Neural cell (in vitro differentiated cells): ENCODE results near the gene PNRC2. TPM values are rescaled to one million over a fixed set of nuclear protein-coding genes. Genes with fewer than 3 reads are reported as not detected.

ENCODE experiments used
- H2AFZ ChIP-seq: fragments of 200-600, 300-800 bp; sonication (generic), shearing (Covaris generic); 2 replicates; pipeline ENCODE4 v1.6.0; 2014; ENCODE audit warnings: low read depth, mild to moderate bottlenecking, antibody characterized with exemption, low read length, moderate library complexity
- H3F3A ChIP-seq: fragments of 200-600 bp; shearing (Covaris generic); 2 replicates; pipeline ENCODE4 v1.6.1; 2016; ENCODE audit warnings: mild to moderate bottlenecking, moderate library complexity, mixed read lengths, antibody characterized with exemption, low read length; ENCODE audit not compliant: insufficient read depth, poor library complexity, severe bottlenecking
- H3K27ac ChIP-seq: fragments of 200-600, 300-800 bp; sonication (generic), shearing (Covaris generic); 2 replicates; pipeline ENCODE4 v1.5.1; 2014; ENCODE audit warnings: mild to moderate bottlenecking, low read length, moderate library complexity
- H3K27me3 ChIP-seq: fragments of 300-800, 200-600 bp; sonication (generic), shearing (Covaris generic); 2 replicates; pipeline ENCODE4 v1.6.0; 2014; ENCODE audit warnings: mild to moderate bottlenecking, low read depth, low read length, moderate library complexity; ENCODE audit not compliant: insufficient read depth
- H3K36me3 ChIP-seq: fragments of 300-800, 200-600 bp; sonication (generic), shearing (Covaris generic); 2 replicates; pipeline ENCODE4 v1.5.1; 2014; ENCODE audit warnings: mild to moderate bottlenecking, antibody characterized with exemption, low read length, moderate library complexity; ENCODE audit not compliant: insufficient read depth
- H3K4me2 ChIP-seq: fragments of 300-800, 200-600 bp; sonication (generic), shearing (Covaris generic); 2 replicates; pipeline ENCODE4 v1.6.0; 2014; ENCODE audit warnings: mild to moderate bottlenecking, low read length
- H3K4me3 ChIP-seq: fragments of 300-800, 200-600 bp; sonication (generic), shearing (Covaris generic); 2 replicates; pipeline ENCODE4 v1.5.1; 2014; ENCODE audit warnings: mild to moderate bottlenecking, low read length, moderate library complexity
- H3K79me2 ChIP-seq: fragments of 200-600 bp; shearing (Covaris generic); replicated peaks from 2 replicates; pipeline ENCODE4 v1.6.0; 2014; ENCODE audit warnings: mild to moderate bottlenecking, low read length, moderate library complexity; ENCODE audit not compliant: insufficient read depth
- H3K9ac ChIP-seq: fragments of 300-800, 200-600 bp; sonication (generic), shearing (Covaris generic); 2 replicates; pipeline ENCODE4 v1.6.1; 2016; ENCODE audit warnings: mild to moderate bottlenecking, low read length, mixed read lengths
- H3K9me2 ChIP-seq: fragments of 200-600 bp; shearing (Covaris generic); 2 replicates; pipeline ENCODE4 v1.6.1; 2016; ENCODE audit warnings: mild to moderate bottlenecking, low read length, mixed read lengths; ENCODE audit not compliant: insufficient read depth
- H3K9me3 ChIP-seq: fragments of 200-600, 300-800 bp; sonication (generic), shearing (Covaris generic); 2 replicates; pipeline ENCODE4 v1.6.1; 2016; ENCODE audit warnings: mild to moderate bottlenecking, mixed run types, low read length, moderate library complexity, mixed read lengths
- H4K20me1 ChIP-seq: fragments of 200-600 bp; shearing (Covaris generic); 2 replicates; pipeline ENCODE4 v1.6.1; 2016; ENCODE audit warnings: mild to moderate bottlenecking, mixed run types; ENCODE audit not compliant: insufficient read depth
- EP300 ChIP-seq: fragments of 450-650 bp; conservative IDR thresholded peaks from 2 replicates; pipeline ENCODE4 v1.6.1; 2014; ENCODE audit warnings: antibody characterized with exemption, mild to moderate bottlenecking, moderate library complexity; ENCODE audit not compliant: poor library complexity, severe bottlenecking
- EZH2 ChIP-seq: fragments of 200-600, 300-800 bp; shearing (Covaris generic), sonication (generic); IDR thresholded peaks from 2 replicates; pipeline ENCODE4 v1.6.1; 2014; ENCODE audit warnings: antibody characterized with exemption, low read length, borderline replicate concordance, mild to moderate bottlenecking; ENCODE audit not compliant: insufficient read depth, poor library complexity, severe bottlenecking
- MXI1 ChIP-seq: fragments of 450-650 bp; conservative IDR thresholded peaks from 2 replicates; pipeline ENCODE4 v1.6.1; 2014; ENCODE audit warnings: antibody characterized with exemption, mild to moderate bottlenecking; ENCODE audit not compliant: poor library complexity, severe bottlenecking
- POLR2AphosphoS5 ChIP-seq: IDR thresholded peaks from 2 replicates; pipeline ENCODE4 v1.6.1; 2012
- RAD21 ChIP-seq: fragments of 450-650 bp; conservative IDR thresholded peaks from 2 replicates; pipeline ENCODE4 v1.6.1; 2014; ENCODE audit warnings: antibody characterized with exemption, mild to moderate bottlenecking, moderate library complexity
- SMC3 ChIP-seq: fragments of 450-650 bp; conservative IDR thresholded peaks from 2 replicates; pipeline ENCODE4 v1.6.1; 2014; ENCODE audit warnings: antibody characterized with exemption, mild to moderate bottlenecking, moderate library complexity; ENCODE audit not compliant: poor library complexity
- TAF1 ChIP-seq: IDR thresholded peaks from 2 replicates; pipeline ENCODE4 v1.6.1; 2012; ENCODE audit warnings: low read depth
- polyA plus RNA-seq: library from polyadenylated mRNA; depleted of rRNA; stranded (reverse); fragments of >200 nt; gene quantifications from 2 replicates; pipeline ENCODE4 v1.2.3, GENCODE V29; 2014
- TF ChIP-seq, protein P1 (sequence below): IDR thresholded peaks from 2 replicates; pipeline ENCODE4 v1.6.1; 2012; ENCODE audit warnings: borderline replicate concordance
- TF ChIP-seq, protein P2 (sequence below): fragments of 450-650 bp; IDR thresholded peaks from 2 replicates; pipeline ENCODE4 v1.5.1; 2014; ENCODE audit warnings: antibody characterized with exemption, mild to moderate bottlenecking, moderate library complexity; ENCODE audit not compliant: poor library complexity, severe bottlenecking

PNRC2 gene
- polyA plus RNA-seq, 1 donor from 2014 or later, result 97.1 TPM

DNA sequence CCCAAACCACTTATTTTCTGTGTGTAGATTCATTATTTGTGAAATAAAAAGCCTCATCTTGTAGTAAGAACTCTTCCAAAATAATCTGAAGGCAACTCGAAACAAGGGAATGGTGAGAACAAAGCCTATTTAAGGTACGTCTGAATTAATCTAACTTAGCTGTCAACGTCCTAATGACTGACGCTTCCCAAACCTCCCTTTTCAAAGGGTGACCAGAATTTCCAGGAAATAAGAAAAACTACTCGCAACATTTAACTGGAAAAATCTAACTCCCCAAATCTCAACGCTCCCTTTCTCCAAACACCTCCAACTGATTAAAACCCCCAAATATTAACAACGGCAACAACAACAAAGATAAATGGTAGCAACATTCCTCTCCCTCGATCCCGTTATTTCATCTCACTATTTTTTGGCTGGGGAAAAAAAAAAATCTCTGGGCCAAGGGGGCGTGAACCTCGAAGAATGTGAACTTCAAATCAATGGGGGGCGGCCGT lies 19.8 kb downstream of the PNRC2 start:
- TF ChIP-seq, protein P1, sequence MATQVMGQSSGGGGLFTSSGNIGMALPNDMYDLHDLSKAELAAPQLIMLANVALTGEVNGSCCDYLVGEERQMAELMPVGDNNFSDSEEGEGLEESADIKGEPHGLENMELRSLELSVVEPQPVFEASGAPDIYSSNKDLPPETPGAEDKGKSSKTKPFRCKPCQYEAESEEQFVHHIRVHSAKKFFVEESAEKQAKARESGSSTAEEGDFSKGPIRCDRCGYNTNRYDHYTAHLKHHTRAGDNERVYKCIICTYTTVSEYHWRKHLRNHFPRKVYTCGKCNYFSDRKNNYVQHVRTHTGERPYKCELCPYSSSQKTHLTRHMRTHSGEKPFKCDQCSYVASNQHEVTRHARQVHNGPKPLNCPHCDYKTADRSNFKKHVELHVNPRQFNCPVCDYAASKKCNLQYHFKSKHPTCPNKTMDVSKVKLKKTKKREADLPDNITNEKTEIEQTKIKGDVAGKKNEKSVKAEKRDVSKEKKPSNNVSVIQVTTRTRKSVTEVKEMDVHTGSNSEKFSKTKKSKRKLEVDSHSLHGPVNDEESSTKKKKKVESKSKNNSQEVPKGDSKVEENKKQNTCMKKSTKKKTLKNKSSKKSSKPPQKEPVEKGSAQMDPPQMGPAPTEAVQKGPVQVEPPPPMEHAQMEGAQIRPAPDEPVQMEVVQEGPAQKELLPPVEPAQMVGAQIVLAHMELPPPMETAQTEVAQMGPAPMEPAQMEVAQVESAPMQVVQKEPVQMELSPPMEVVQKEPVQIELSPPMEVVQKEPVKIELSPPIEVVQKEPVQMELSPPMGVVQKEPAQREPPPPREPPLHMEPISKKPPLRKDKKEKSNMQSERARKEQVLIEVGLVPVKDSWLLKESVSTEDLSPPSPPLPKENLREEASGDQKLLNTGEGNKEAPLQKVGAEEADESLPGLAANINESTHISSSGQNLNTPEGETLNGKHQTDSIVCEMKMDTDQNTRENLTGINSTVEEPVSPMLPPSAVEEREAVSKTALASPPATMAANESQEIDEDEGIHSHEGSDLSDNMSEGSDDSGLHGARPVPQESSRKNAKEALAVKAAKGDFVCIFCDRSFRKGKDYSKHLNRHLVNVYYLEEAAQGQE, result no peak
- TF ChIP-seq SMC3 (no peak), EP300 (no peak), MXI1 (no peak), POLR2AphosphoS5 (no peak), EZH2 (no peak), TAF1 (no peak), RAD21 (no peak)
- TF ChIP-seq, protein P2, sequence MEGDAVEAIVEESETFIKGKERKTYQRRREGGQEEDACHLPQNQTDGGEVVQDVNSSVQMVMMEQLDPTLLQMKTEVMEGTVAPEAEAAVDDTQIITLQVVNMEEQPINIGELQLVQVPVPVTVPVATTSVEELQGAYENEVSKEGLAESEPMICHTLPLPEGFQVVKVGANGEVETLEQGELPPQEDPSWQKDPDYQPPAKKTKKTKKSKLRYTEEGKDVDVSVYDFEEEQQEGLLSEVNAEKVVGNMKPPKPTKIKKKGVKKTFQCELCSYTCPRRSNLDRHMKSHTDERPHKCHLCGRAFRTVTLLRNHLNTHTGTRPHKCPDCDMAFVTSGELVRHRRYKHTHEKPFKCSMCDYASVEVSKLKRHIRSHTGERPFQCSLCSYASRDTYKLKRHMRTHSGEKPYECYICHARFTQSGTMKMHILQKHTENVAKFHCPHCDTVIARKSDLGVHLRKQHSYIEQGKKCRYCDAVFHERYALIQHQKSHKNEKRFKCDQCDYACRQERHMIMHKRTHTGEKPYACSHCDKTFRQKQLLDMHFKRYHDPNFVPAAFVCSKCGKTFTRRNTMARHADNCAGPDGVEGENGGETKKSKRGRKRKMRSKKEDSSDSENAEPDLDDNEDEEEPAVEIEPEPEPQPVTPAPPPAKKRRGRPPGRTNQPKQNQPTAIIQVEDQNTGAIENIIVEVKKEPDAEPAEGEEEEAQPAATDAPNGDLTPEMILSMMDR, result no peak
- Histone ChIP-seq H3F3A (peaks cover 3% of the 10 kb centered on the region), H3K4me2 (peak overlapping the region; percentile 65), H2AFZ (peak overlapping the region; percentile 93), H3K9ac (peak overlapping the region; percentile 98), H4K20me1 (peaks cover 18% of the 10 kb centered on the region), H3K27me3 (no peaks in the 10 kb centered on the region), H3K9me2 (no peaks in the 10 kb centered on the region), H3K9me3 (no peaks in the 10 kb centered on the region), H3K4me3 (peak overlapping the region; percentile 74), H3K79me2 (peaks cover 53% of the 10 kb centered on the region), H3K27ac (peak overlapping the region; percentile 94), H3K36me3 (no peaks in the 10 kb centered on the region)

DNA sequence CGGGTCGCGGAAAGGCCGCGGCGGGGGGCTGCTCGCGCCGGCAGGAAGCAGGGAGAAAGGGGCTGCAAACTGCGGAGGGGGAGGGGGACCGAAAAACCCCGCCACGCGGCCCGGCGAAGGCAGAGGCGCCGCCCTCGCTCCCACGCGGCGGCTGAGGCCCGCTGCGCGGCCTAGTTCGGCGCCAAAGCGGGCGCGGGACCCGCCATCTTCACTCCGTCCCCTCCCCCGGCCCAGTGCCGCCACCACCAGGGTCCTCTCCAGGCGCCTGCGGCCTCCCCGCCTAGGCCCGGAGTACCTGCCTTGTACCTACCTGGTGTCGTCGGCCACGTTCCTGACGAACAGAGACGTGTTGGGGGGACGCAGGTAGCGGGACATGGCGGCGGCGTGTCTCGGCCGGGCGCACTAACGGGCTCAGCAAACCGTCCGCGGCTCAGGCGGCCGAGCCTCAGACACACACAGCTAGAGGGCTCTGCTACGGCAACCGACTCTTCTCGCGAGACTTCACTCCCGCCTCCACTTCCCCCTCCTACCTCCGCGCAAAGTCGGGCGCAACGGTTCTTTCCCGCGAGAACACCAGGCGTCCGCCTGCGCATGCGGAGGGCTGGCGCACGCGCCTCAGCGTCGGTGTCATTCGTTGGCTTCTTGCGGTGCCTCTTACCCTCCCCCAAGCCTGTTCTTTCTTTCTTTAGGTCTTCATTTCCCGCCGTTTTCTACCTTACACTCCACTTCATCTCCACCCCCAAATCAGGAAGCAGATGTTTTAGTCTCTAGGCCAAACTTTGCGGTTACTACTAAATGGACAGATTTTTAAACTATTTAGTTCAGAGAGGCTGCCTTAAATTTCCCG lies 20.5 kb downstream of the PNRC2 start, which contains the start of gene SRSF10:
Gene SRSF10, minus strand, starts transcription at position 447 of the 847 bp plus-strand sequence. Its CDS starts 72 bp downstream, at position 375.
- H3K9ac ChIP-seq, result peak within 1 kb of the TSS; percentile 98
- H3K4me2 ChIP-seq, result peak within 1 kb of the TSS; percentile 83
- no peaks in the 10 kb centered on the region for H3K9me3 ChIP-seq
- peaks cover 18% of the 10 kb centered on the region for H4K20me1 ChIP-seq
- H3K9me2 ChIP-seq, result no peaks in the 10 kb centered on the region
- peaks cover 3% of the 10 kb centered on the region for H3F3A ChIP-seq
- H3K27ac ChIP-seq, result peak within 1 kb of the TSS; percentile 94
- TF ChIP-seq, protein P1, result peak; percentile 64
- TF ChIP-seq MXI1, result peak; percentile 95
- TF ChIP-seq RAD21, result peak; percentile 46
- peak; percentile 86 for TF ChIP-seq TAF1
- no peak for TF ChIP-seq EZH2
- peak; percentile 52 for TF ChIP-seq SMC3
- TF ChIP-seq POLR2AphosphoS5, result peak; percentile 100
- peak; percentile 76 for TF ChIP-seq EP300
- TF ChIP-seq, protein P2, result peak; percentile 77
- no peaks in the 10 kb centered on the region for H3K27me3 ChIP-seq
- no peaks in the 10 kb centered on the region for H3K36me3 ChIP-seq
- peaks cover 46% of the 10 kb centered on the region for H3K79me2 ChIP-seq
- peak within 1 kb of the TSS; percentile 74 for H3K4me3 ChIP-seq
- H2AFZ ChIP-seq, result peak within 1 kb of the TSS; percentile 93
